Hepatocyte (in vitro differentiated cells): ENCODE data around the gene NID1. TPM values are rescaled to one million over a fixed set of nuclear protein-coding genes. Genes with fewer than 3 reads are reported as not detected.

ENCODE experiments used
- DNase-seq: peaks from one replicate; pipeline ENCODE4 v3.0.0-alpha.2; 2016; ENCODE audit warnings: low spot score
- H2AFZ ChIP-seq: fragments of 200-600 bp; sonication (generic); 2 replicates; pipeline ENCODE4 v1.6.0; 2016; ENCODE audit warnings: antibody characterized with exemption, mild to moderate bottlenecking
- H3K27ac ChIP-seq: fragments of 200-600 bp; sonication (generic); 2 replicates; pipeline ENCODE4 v1.5.1; 2016; ENCODE audit warnings: mild to moderate bottlenecking
- H3K27me3 ChIP-seq: fragments of 200-600 bp; sonication (generic); 2 replicates; pipeline ENCODE4 v1.6.1; 2016
- H3K36me3 ChIP-seq: fragments of 200-600 bp; sonication (generic); replicated peaks from 2 replicates; pipeline ENCODE4 v1.5.1; 2016; ENCODE audit warnings: low read depth; ENCODE audit not compliant: insufficient read depth
- H3K4me1 ChIP-seq: fragments of 200-600 bp; sonication (generic); 2 replicates; pipeline ENCODE4 v1.5.1; 2016; ENCODE audit warnings: mild to moderate bottlenecking, moderate library complexity; ENCODE audit not compliant: insufficient read depth
- H3K4me2 ChIP-seq: fragments of 200-600 bp; sonication (generic); 2 replicates; pipeline ENCODE4 v1.6.0; 2016
- H3K4me3 ChIP-seq: fragments of 200-600 bp; sonication (generic); 2 replicates; pipeline ENCODE4 v1.5.1; 2016; ENCODE audit warnings: mild to moderate bottlenecking
- H3K79me2 ChIP-seq: fragments of 200-600 bp; sonication (generic); 2 replicates; pipeline ENCODE4 v1.6.0; 2017; ENCODE audit warnings: mild to moderate bottlenecking
- H3K9me2 ChIP-seq: fragments of 200-600 bp; sonication (generic); replicated peaks from 2 replicates; pipeline ENCODE4 v1.6.0; 2017; ENCODE audit warnings: mild to moderate bottlenecking; ENCODE audit not compliant: insufficient read depth
- H3K9me3 ChIP-seq: fragments of 200-600 bp; sonication (generic); 2 replicates; pipeline ENCODE4 v1.5.1; 2016; ENCODE audit warnings: low read depth, mild to moderate bottlenecking
- H4K20me1 ChIP-seq: fragments of 200-600 bp; sonication (generic); 2 replicates; pipeline ENCODE4 v1.6.0; 2016; ENCODE audit warnings: mild to moderate bottlenecking; ENCODE audit not compliant: insufficient read depth, poor library complexity, severe bottlenecking
- EZH2 ChIP-seq: fragments of 200-600 bp; sonication (generic); IDR thresholded peaks from 2 replicates; pipeline ENCODE4 v1.6.1; 2016; ENCODE audit warnings: antibody characterized with exemption, mild to moderate bottlenecking, borderline replicate concordance
- EZH2phosphoT487 ChIP-seq: fragments of 200-600 bp; sonication (generic); IDR thresholded peaks from one replicate; pipeline ENCODE4 v1.6.1; 2018; ENCODE audit warnings: antibody characterized with exemption, mild to moderate bottlenecking, low read depth, moderate library complexity; ENCODE audit not compliant: unreplicated experiment, severe bottlenecking
- WGBS: methylation state at CpG from one replicate; pipeline ENCODE4 v1.1.6; 2016; ENCODE audit warnings: low lambda C conversion rate; ENCODE audit errors: missing lambda C conversion rate; 5-methylcytosine and 5-hydroxymethylcytosine counted together
- polyA plus RNA-seq: library from polyadenylated mRNA; unstranded; fragments of >200 nt; fragmentation: Nextera tagmentation; extraction: Ambion mirVana; gene quantifications from 2 replicates; pipeline ENCODE4 v1.2.1, GENCODE V29; 2016
- total RNA-seq: library from RNA; depleted of rRNA; stranded (reverse); fragments of >200 nt; gene quantifications from 2 replicates; pipeline ENCODE4 v1.2.3, GENCODE V29; 2014
- TF ChIP-seq, protein P1 (sequence below): fragments of 200-600 bp; sonication (generic); IDR thresholded peaks from 2 replicates; pipeline ENCODE4 v1.5.1; 2016; ENCODE audit warnings: antibody characterized with exemption, mild to moderate bottlenecking; ENCODE audit not compliant: poor library complexity

Gene NID1
- total and polyA plus RNA-seq, 2 experiments from 2014 or later = 53.8 to 72.8 TPM

DNA sequence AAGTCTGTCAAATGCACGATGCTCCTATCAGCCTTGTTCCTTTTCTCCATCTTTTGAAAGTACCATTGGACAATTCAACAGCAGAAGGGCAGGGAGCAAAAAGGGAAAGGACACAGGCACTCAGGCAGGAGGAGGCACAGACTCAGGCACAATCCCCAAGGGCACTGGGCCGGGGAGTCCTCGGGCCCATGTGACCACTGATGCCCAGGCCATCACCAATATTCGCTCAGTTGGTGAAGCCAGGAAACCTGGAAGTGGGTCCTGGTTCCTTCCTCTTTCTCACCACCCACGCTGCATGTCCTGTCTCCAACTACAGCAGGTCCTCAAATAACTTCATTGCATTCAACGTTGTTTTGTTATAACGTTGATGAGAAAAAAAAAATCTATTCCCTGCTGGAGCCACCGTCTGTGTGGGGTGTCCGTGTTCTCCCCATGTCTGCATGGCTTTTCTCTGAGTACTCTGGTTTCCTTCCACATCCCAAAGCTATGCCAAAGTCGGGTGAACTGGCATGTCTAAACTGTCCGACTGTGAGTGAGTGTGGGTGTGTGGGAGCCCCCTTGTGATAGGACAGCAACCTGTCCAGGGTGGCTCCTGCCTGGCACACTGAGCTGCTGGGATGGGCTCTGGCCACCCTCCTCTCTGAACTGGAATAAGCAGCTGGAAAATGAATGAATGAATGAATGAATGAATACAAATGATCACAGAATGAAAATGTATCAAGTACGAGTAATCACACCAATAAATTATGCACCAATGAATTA lies 12.5 kb downstream of the NID1 start:
- Histone ChIP-seq H3K9me3 (no peaks in the 10 kb centered on the region), H3K9me2 (no peaks in the 10 kb centered on the region), H3K36me3 (no peaks in the 10 kb centered on the region), H3K4me1 (no peaks in the 10 kb centered on the region), H3K4me3 (no peak overlapping the region), H3K27me3 (no peaks in the 10 kb centered on the region), H4K20me1 (peaks cover under 1% of the 10 kb centered on the region), H3K27ac (no peak overlapping the region), H3K79me2 (peaks cover 40% of the 10 kb centered on the region), H3K4me2 (no peak overlapping the region), H2AFZ (no peak overlapping the region)
- 86% methylated on average over 12 of the region's 12 CpGs for WGBS
- no peak for TF ChIP-seq EZH2
- no peak for DNase-seq

DNA sequence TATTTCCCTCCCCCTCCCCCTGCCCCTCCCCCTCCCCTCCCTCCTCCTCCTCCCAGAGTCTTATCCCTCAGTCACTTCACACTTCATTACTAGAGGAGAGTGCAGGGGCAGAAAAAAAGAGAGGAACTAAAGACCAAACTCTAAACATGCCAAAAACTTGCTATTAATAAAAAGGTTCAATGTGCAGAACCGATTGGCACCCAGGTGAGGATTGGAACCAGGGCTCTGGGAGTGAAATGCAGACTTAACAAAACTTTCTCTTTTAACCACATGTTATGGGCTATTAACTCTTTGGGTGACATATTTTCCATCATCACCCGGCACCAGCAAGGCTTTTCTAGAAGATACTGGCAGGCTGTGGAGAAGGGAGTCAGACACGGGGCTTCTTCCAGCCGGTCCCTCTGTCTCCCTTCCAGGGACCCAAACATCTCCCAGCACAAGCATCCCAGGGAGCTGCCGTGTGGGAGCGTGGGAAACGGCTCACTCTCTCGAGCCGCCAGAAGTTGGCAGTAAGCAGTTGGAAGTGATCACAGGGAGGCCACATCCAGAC lies 13.6 kb downstream of the NID1 start:
- WGBS = 30% methylated on average over 9 of the region's 9 CpGs
- Histone ChIP-seq H3K27ac (no peak overlapping the region), H3K79me2 (peaks cover 30% of the 10 kb centered on the region), H4K20me1 (no peaks in the 10 kb centered on the region), H3K36me3 (no peaks in the 10 kb centered on the region), H3K9me3 (no peaks in the 10 kb centered on the region), H3K27me3 (no peaks in the 10 kb centered on the region), H3K4me3 (no peak overlapping the region), H3K9me2 (no peaks in the 10 kb centered on the region), H3K4me2 (no peak overlapping the region), H3K4me1 (no peaks in the 10 kb centered on the region), H2AFZ (no peak overlapping the region)
- TF ChIP-seq EZH2 (no peak), EZH2phosphoT487 (no peak)
- TF ChIP-seq, protein P1, sequence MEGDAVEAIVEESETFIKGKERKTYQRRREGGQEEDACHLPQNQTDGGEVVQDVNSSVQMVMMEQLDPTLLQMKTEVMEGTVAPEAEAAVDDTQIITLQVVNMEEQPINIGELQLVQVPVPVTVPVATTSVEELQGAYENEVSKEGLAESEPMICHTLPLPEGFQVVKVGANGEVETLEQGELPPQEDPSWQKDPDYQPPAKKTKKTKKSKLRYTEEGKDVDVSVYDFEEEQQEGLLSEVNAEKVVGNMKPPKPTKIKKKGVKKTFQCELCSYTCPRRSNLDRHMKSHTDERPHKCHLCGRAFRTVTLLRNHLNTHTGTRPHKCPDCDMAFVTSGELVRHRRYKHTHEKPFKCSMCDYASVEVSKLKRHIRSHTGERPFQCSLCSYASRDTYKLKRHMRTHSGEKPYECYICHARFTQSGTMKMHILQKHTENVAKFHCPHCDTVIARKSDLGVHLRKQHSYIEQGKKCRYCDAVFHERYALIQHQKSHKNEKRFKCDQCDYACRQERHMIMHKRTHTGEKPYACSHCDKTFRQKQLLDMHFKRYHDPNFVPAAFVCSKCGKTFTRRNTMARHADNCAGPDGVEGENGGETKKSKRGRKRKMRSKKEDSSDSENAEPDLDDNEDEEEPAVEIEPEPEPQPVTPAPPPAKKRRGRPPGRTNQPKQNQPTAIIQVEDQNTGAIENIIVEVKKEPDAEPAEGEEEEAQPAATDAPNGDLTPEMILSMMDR = no peak
- DNase-seq = no peak

DNA sequence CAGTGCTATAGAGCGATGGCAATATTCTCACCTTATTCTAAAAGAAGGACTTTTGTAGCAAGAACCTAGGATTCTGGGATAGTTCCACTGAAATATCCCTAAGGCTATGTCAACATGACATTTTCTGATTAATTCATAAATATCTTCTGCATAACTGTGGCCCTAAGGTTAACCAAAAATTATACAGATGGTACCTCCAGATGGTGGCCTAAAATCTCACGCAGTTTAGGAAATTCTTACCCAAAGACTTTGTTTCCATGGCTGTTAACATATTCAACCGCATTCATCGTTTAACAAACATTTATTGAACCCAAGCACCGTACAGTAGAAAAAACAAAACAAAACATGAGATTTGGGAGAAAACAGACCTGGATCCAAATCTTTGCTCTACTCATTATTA lies 19.1 kb downstream of the NID1 start:
- H3K27me3 ChIP-seq = no peaks in the 10 kb centered on the region
- DNase-seq = no peak
- H3K36me3 ChIP-seq = no peaks in the 10 kb centered on the region
- no peaks in the 10 kb centered on the region for H4K20me1 ChIP-seq
- H3K27ac ChIP-seq = no peak overlapping the region
- H3K4me1 ChIP-seq = no peaks in the 10 kb centered on the region
- no peaks in the 10 kb centered on the region for H3K79me2 ChIP-seq
- no peaks in the 10 kb centered on the region for H3K9me3 ChIP-seq
- TF ChIP-seq EZH2 (no peak), EZH2phosphoT487 (no peak)
- TF ChIP-seq, protein P1 = no peak
- H2AFZ ChIP-seq = no peak overlapping the region
- no peaks in the 10 kb centered on the region for H3K9me2 ChIP-seq
- 95% methylated on average over 5 of the region's 5 CpGs for WGBS
- H3K4me2 ChIP-seq = no peak overlapping the region
- H3K4me3 ChIP-seq = no peak overlapping the region

DNA sequence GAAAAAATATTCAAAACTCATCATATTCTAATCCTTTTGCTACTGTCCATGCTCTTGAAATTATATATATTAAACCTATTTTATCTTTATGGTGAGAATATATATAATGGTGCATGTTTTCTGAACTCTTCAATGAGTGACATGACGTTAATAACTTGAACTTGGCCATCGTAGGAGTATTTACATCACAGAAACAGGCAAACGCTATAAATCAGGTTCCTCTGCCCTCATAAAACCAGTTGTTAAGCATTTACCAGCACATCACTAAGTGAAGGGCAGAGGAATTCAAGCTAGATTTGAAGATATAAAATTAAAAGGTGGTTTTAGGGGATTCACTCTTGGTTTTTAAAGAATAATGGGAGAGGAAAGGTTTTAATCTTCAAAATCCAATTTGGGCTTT lies 20.5 kb downstream of the NID1 start:
- Histone ChIP-seq H3K4me2 (no peak overlapping the region), H3K9me3 (no peaks in the 10 kb centered on the region), H3K79me2 (no peaks in the 10 kb centered on the region), H4K20me1 (no peaks in the 10 kb centered on the region), H3K4me1 (no peaks in the 10 kb centered on the region), H3K36me3 (no peaks in the 10 kb centered on the region), H2AFZ (no peak overlapping the region), H3K4me3 (no peak overlapping the region), H3K9me2 (no peaks in the 10 kb centered on the region), H3K27ac (no peak overlapping the region), H3K27me3 (no peaks in the 10 kb centered on the region)
- TF ChIP-seq, protein P1 = no peak
- no peak for TF ChIP-seq EZH2
- no peak for TF ChIP-seq EZH2phosphoT487
- 46% methylated on average over 3 of the region's 3 CpGs for WGBS
- no peak for DNase-seq
